HEK293 (cell line): ENCODE data around the gene FTO.

Experiments used
- CTCF ChIA-PET: fragments of 350-600 bp; formaldehyde crosslinking; extraction: SDS; loops from one replicate; lab custom pipeline; 2021; ENCODE audit warnings: antibody characterized with exemption; lab: Yijun Ruan, JAX
- POLR2A ChIA-PET: fragments of 300-600 bp; formaldehyde crosslinking; extraction: SDS; loops from one replicate; lab custom pipeline; 2020; ENCODE audit warnings: antibody characterized with exemption, inconsistent platforms; lab: Yijun Ruan, JAX
- H3K27ac ChIP-seq: fragments of 200-500 bp; sonication (Bioruptor generic); 2 replicates; pipeline ENCODE4 v1.5.1; 2014; ENCODE audit warnings: low read depth, low read length, control low read depth, inconsistent platforms; ENCODE audit errors: extremely low read depth
- H3K36me3 ChIP-seq, 2 experiments: fragments of 200-500 bp in 1 of 2; sonication (Bioruptor generic) in 1 of 2; 1 replicate in 1 of 2; 2 replicates in 1 of 2; pipeline ENCODE4 v1.5.1; 2014 to 2017; ENCODE audit warnings: inconsistent platforms in 2 of 2, low read length in 2 of 2; ENCODE audit not compliant: control insufficient read depth in 2 of 2, insufficient read depth in 1 of 2
- H3K4me1 ChIP-seq: fragments of 200-500 bp; sonication (Bioruptor generic); 2 replicates; pipeline ENCODE4 v1.5.1; 2014; ENCODE audit warnings: mild to moderate bottlenecking, low read length, inconsistent platforms; ENCODE audit not compliant: control insufficient read depth, insufficient read depth
- H3K4me3 ChIP-seq: 2 replicates; pipeline ENCODE4 v1.5.1; 2011; ENCODE audit warnings: low read depth, mild to moderate bottlenecking, control low read depth, low read length, moderate library complexity
- H3K9me3 ChIP-seq: fragments of 200-500 bp; sonication (Bioruptor generic); 2 replicates; pipeline ENCODE4 v1.5.1; 2014; ENCODE audit warnings: low read depth, low read length, inconsistent platforms; ENCODE audit not compliant: control insufficient read depth, insufficient read depth
- INSM2 ChIP-seq: fragments of 450-650 bp; formaldehyde crosslinking; IDR thresholded peaks from 2 replicates; pipeline ENCODE4 v1.5.1; 2016; ENCODE audit warnings: missing biosample characterization, missing genetic modification characterization
- OVOL3 ChIP-seq: fragments of 450-650 bp; formaldehyde crosslinking; IDR thresholded peaks from 2 replicates; pipeline ENCODE4 v1.5.1; 2016; ENCODE audit warnings: missing biosample characterization, missing genetic modification characterization
- PATZ1 ChIP-seq: fragments of 450-650 bp; formaldehyde crosslinking; IDR thresholded peaks from 2 replicates; pipeline ENCODE4 v1.5.1; 2016; ENCODE audit warnings: missing biosample characterization, missing genetic modification characterization
- SCRT1 ChIP-seq: fragments of 450-650 bp; formaldehyde crosslinking; IDR thresholded peaks from 2 replicates; pipeline ENCODE4 v1.5.1; 2016; ENCODE audit warnings: missing biosample characterization, missing genetic modification characterization, borderline replicate concordance
- ZBTB7A ChIP-seq: fragments of 450-650 bp; formaldehyde crosslinking; IDR thresholded peaks from 2 replicates; pipeline ENCODE4 v1.5.1; 2016; ENCODE audit warnings: low read depth, missing biosample characterization, missing genetic modification characterization
- ZIC2 ChIP-seq: fragments of 450-650 bp; formaldehyde crosslinking; IDR thresholded peaks from 2 replicates; pipeline ENCODE4 v1.5.1; 2016; ENCODE audit warnings: missing biosample characterization, missing genetic modification characterization
- ZNF155 ChIP-seq: fragments of 450-650 bp; formaldehyde crosslinking; IDR thresholded peaks from 2 replicates; pipeline ENCODE4 v1.5.1; 2016; ENCODE audit warnings: missing biosample characterization, missing genetic modification characterization
- ZNF280C ChIP-seq: fragments of 450-650 bp; formaldehyde crosslinking; IDR thresholded peaks from 2 replicates; pipeline ENCODE4 v1.5.1; 2016; ENCODE audit warnings: missing biosample characterization, missing genetic modification characterization
- ZNF354C ChIP-seq: fragments of 450-650 bp; formaldehyde crosslinking; IDR thresholded peaks from 2 replicates; pipeline ENCODE4 v1.5.1; 2016; ENCODE audit warnings: missing biosample characterization, missing genetic modification characterization, low read depth, borderline replicate concordance
- ZNF366 ChIP-seq: fragments of 450-650 bp; formaldehyde crosslinking; conservative IDR thresholded peaks from 2 replicates; pipeline ENCODE4 v1.5.1; 2016; ENCODE audit warnings: missing biosample characterization, missing genetic modification characterization
- ZNF580 ChIP-seq: fragments of 450-650 bp; formaldehyde crosslinking; IDR thresholded peaks from 2 replicates; pipeline ENCODE4 v1.5.1; 2016; ENCODE audit warnings: missing biosample characterization, missing genetic modification characterization
- ZNF596 ChIP-seq: fragments of 450-650 bp; IDR thresholded peaks from 2 replicates; pipeline ENCODE4 v1.5.0; 2018; ENCODE audit warnings: missing biosample characterization, mild to moderate bottlenecking, missing genetic modification characterization, moderate library complexity
- ZNF626 ChIP-seq: fragments of 450-650 bp; sonication (Bioruptor Pico); formaldehyde crosslinking; IDR thresholded peaks from 2 replicates; pipeline ENCODE4 v1.5.1; 2018; ENCODE audit warnings: missing biosample characterization, missing genetic modification characterization, inconsistent platforms
- ZNF747 ChIP-seq: fragments of 450-650 bp; formaldehyde crosslinking; IDR thresholded peaks from 2 replicates; pipeline ENCODE4 v1.5.1; 2016; ENCODE audit warnings: missing biosample characterization, missing genetic modification characterization
- ZNF792 ChIP-seq: fragments of 450-650 bp; formaldehyde crosslinking; IDR thresholded peaks from 2 replicates; pipeline ENCODE4 v1.5.1; 2016; ENCODE audit warnings: missing biosample characterization, missing genetic modification characterization

FTO gene

GRCh38 chr16:54140788-54141136 is 436.8 kb downstream of the FTO start (continued):
- no peak for TF ChIP-seq ZNF596 (tag by site-specific recombination)
- no peak for TF ChIP-seq PATZ1
- TF ChIP-seq, all 188 proteins: peak for 0

GRCh38 chr16:54142787-54143186 is 438.8 kb downstream of the FTO start:
- CTCF ChIA-PET, result no interaction called here
- no peaks in the 10 kb centered on the region for H3K9me3 ChIP-seq
- H3K4me3 ChIP-seq, result no peak overlapping the region
- H3K4me1 ChIP-seq, result no peaks in the 10 kb centered on the region
- POLR2A ChIA-PET, result no interaction called here
- H3K27ac ChIP-seq, result no peak overlapping the region
- H3K36me3 ChIP-seq, result no peaks in the 10 kb centered on the region
- no peak for TF ChIP-seq OVOL3 (tag by site-specific recombination)
- no peak for TF ChIP-seq ZNF155
- TF ChIP-seq ZNF747 (tag by site-specific recombination), result no peak
- TF ChIP-seq INSM2, result no peak
- no peak for TF ChIP-seq SCRT1 (tag by site-specific recombination)
- TF ChIP-seq ZIC2 (tag by site-specific recombination), result no peak
- TF ChIP-seq ZNF792, result no peak
- TF ChIP-seq ZBTB7A (tag by site-specific recombination), result no peak
- no peak for TF ChIP-seq ZNF366 (tag by site-specific recombination)
- no peak for TF ChIP-seq ZNF280C (tag by site-specific recombination)
- no peak for TF ChIP-seq PATZ1
- no peak for TF ChIP-seq ZNF580 (tag by site-specific recombination)
- no peak for TF ChIP-seq ZNF354C

GRCh38 chr16:54143410-54143809 is 439.5 kb downstream of the FTO start:
- ChIA-PET POLR2A (no interaction called here), CTCF (no interaction called here)
- no peaks in the 10 kb centered on the region for H3K4me1 ChIP-seq
- H3K36me3 ChIP-seq, result no peaks in the 10 kb centered on the region
- H3K9me3 ChIP-seq, result no peaks in the 10 kb centered on the region
- no peak overlapping the region for H3K4me3 ChIP-seq
- no peak overlapping the region for H3K27ac ChIP-seq
- TF ChIP-seq ZNF366 (tag by site-specific recombination) (peak; percentile 60), ZNF626 (tag by site-specific recombination) (no peak)
